K562 (cell line): Measurements from ENCODE around the gene ENPP6. TPM values are rescaled to one million over a fixed set of nuclear protein-coding genes. Genes with fewer than 3 reads are reported as not detected.

Experiments
- ATAC-seq: fragments of 200-7000 bp; cut with Tn5 transposase; 3 replicates; pipeline ENCODE4 v1.9.1; 2020; ENCODE audit warnings: moderate library complexity
- BruUV-seq: library from RNA; stranded (reverse); fragments of 400-500 nt; replicated peaks from 2 replicates; lab custom pipeline; 2021; lab: Mats Ljungman, UMichigan
- CTCF ChIA-PET: fragments of 300-600 bp; formaldehyde crosslinking; extraction: SDS; loops from one replicate; lab custom pipeline; 2021; ENCODE audit warnings: low intra/inter-chr PET ratio; lab: Yijun Ruan, JAX
- POLR2A ChIA-PET: fragments of 300-600, 350-650 bp; sonication (Branson Sonifier 250); formaldehyde crosslinking; extraction: SDS; loops from one replicate; lab custom pipeline; 2021; ENCODE audit warnings: antibody characterized with exemption, inconsistent platforms; lab: Yijun Ruan, JAX
- DNase-seq, 4 experiments: peaks; one replicate each; pipeline versions ENCODE4 v3.0.0 to v3.0.0-alpha.2; 2011 to 2018; ENCODE audit warnings: low spot score in 3 of 4, mixed read lengths in 3 of 4; ENCODE audit errors: extremely low read depth in 1 of 4
- FAIRE-seq: peaks from 2 replicates; lab custom pipeline; 2011; peaks lifted over from hg19 to GRCh38; lab: Jason Lieb, UNC
- H2AFZ ChIP-seq: 2 replicates; pipeline ENCODE4 v1.6.0; 2011; ENCODE audit warnings: low read depth, low read length, control low read depth, inconsistent platforms
- H3K27ac ChIP-seq: fragments of 200-600 bp; 3 replicates; pipeline ENCODE4 v1.8.0; 2011; ENCODE audit warnings: low read depth, mild to moderate bottlenecking, control low read depth, inconsistent platforms, low read length, moderate library complexity, mixed read lengths; ENCODE audit errors: extremely low read depth
- H3K27me3 ChIP-seq, 2 experiments: fragments of 300-600 bp in 1 of 2; 2 replicates in 1 of 2; 3 replicates in 1 of 2; pipeline versions ENCODE4 v1.6.0 to v1.8.0; 2011; ENCODE audit warnings: inconsistent platforms in 2 of 2, low read length in 2 of 2, mild to moderate bottlenecking in 1 of 2, mixed read lengths in 1 of 2, moderate library complexity in 1 of 2; ENCODE audit not compliant: control insufficient read depth in 2 of 2, insufficient read depth in 2 of 2
- H3K36me3 ChIP-seq: fragments of 300-600 bp; 3 replicates; pipeline ENCODE4 v1.8.0; 2011; ENCODE audit warnings: mild to moderate bottlenecking, low read length, inconsistent platforms; ENCODE audit not compliant: control insufficient read depth, insufficient read depth
- H3K4me1 ChIP-seq, 2 experiments: fragments of 200-600 bp in 1 of 2; replicated peaks in 1 of 2; 2 replicates in 1 of 2; 3 replicates in 1 of 2; pipeline versions ENCODE4 v1.5.1 to v1.8.0; 2011; ENCODE audit warnings: inconsistent platforms in 2 of 2, low read length in 2 of 2, mild to moderate bottlenecking in 1 of 2, mixed read lengths in 1 of 2, moderate library complexity in 1 of 2; ENCODE audit not compliant: control insufficient read depth in 2 of 2, insufficient read depth in 2 of 2
- H3K4me2 ChIP-seq: 2 replicates; pipeline ENCODE4 v1.6.1; 2011; ENCODE audit warnings: low read length, control low read depth, inconsistent platforms, mixed read lengths; ENCODE audit not compliant: insufficient read depth
- H3K4me3 ChIP-seq: fragments of 200-600 bp; sonication (generic), shearing (Covaris generic); 2 replicates; pipeline ENCODE4 v1.5.1; 2016; ENCODE audit warnings: control low read depth, inconsistent platforms
- H3K79me2 ChIP-seq: fragments of 200-600 bp; 3 replicates; pipeline ENCODE4 v1.8.0; 2011; ENCODE audit warnings: low read length, inconsistent platforms; ENCODE audit not compliant: control insufficient read depth, insufficient read depth
- H3K9ac ChIP-seq, 2 experiments: 2 replicates each; pipeline versions ENCODE4 v1.6.0 to v1.6.1; 2011; ENCODE audit warnings: low read depth in 2 of 2, low read length in 2 of 2, control low read depth in 1 of 2, inconsistent platforms in 1 of 2, mild to moderate bottlenecking in 1 of 2, mixed read lengths in 1 of 2; ENCODE audit not compliant: insufficient read depth in 1 of 2
- H3K9me1 ChIP-seq: one replicate; pipeline ENCODE4 v1.6.0; 2011; ENCODE audit warnings: inconsistent platforms, mild to moderate bottlenecking, low read length, moderate library complexity; ENCODE audit not compliant: control insufficient read depth, insufficient read depth
- H3K9me3 ChIP-seq: replicated peaks from 2 replicates; pipeline ENCODE4 v1.5.1; 2011; ENCODE audit warnings: low read depth, low read length, inconsistent platforms; ENCODE audit not compliant: control insufficient read depth, insufficient read depth
- H4K20me1 ChIP-seq: replicated peaks from 2 replicates; pipeline ENCODE4 v1.6.1; 2011; ENCODE audit warnings: low read length, inconsistent platforms, mixed read lengths; ENCODE audit not compliant: control insufficient read depth, insufficient read depth
- ATF6 ChIP-seq: sonication (generic); formaldehyde crosslinking; IDR thresholded peaks from 2 replicates; pipeline ENCODE4 v1.4.0; 2020; ENCODE audit warnings: mild to moderate bottlenecking, missing genetic modification reagents
- CHD4 ChIP-seq: fragments of 200-600 bp; sonication (generic); IDR thresholded peaks from 3 replicates; pipeline ENCODE4 v1.6.1; 2012; ENCODE audit warnings: low read depth, mild to moderate bottlenecking, mixed read lengths, low read length, inconsistent platforms; ENCODE audit not compliant: insufficient read depth, insufficient replicate concordance, poor library complexity, severe bottlenecking
- CTBP1 ChIP-seq: fragments of 450-650 bp; IDR thresholded peaks from 2 replicates; pipeline ENCODE4 v1.6.1; 2016; ENCODE audit warnings: borderline replicate concordance
- ELK1 ChIP-seq: sonication (generic); formaldehyde crosslinking; IDR thresholded peaks from 2 replicates; pipeline ENCODE4 v1.8.1; 2022; ENCODE audit warnings: missing genetic modification reagents
- FOXK1 ChIP-seq: sonication (generic); formaldehyde crosslinking; IDR thresholded peaks from 2 replicates; pipeline ENCODE4 v1.8.0; 2022; ENCODE audit warnings: missing genetic modification reagents, mild to moderate bottlenecking, borderline replicate concordance
- FUS ChIP-seq: fragments of 200-400 bp; formaldehyde crosslinking; optimal IDR thresholded peaks from 2 replicates; pipeline ENCODE3; 2017; ENCODE audit warnings: low read depth, low read length
- RBM34 ChIP-seq: fragments of 200-400 bp; formaldehyde crosslinking; IDR thresholded peaks from 2 replicates; pipeline ENCODE4 v1.6.1; 2018; ENCODE audit warnings: low read length, borderline replicate concordance; ENCODE audit not compliant: insufficient read depth
- TCFL5 ChIP-seq: fragments of 250-450 bp; sonication (Bioruptor Pico); conservative IDR thresholded peaks from 2 replicates; pipeline ENCODE4 v1.6.1; 2021; ENCODE audit warnings: mild to moderate bottlenecking, moderate library complexity, matching md5 sums
- ZNF133 ChIP-seq: fragments of 250-450 bp; sonication (Bioruptor Pico); IDR thresholded peaks from 2 replicates; pipeline ENCODE4 v1.4.0; 2020; ENCODE audit warnings: mild to moderate bottlenecking
- ZNF282 ChIP-seq: sonication (generic); formaldehyde crosslinking; IDR thresholded peaks from 2 replicates; pipeline ENCODE4 v1.8.1; 2023; ENCODE audit warnings: missing genetic modification reagents
- ZNF609 ChIP-seq: sonication (generic); formaldehyde crosslinking; IDR thresholded peaks from 2 replicates; pipeline ENCODE4 v1.8.1; 2023; ENCODE audit warnings: missing genetic modification reagents, mild to moderate bottlenecking, borderline replicate concordance
- ZNF644 ChIP-seq: fragments of 200-800 bp; sonication (Bioruptor generic); IDR thresholded peaks from 2 replicates; pipeline ENCODE4 v1.6.1; 2016; ENCODE audit warnings: low read depth, missing genetic modification characterization, missing compliant biosample characterization
- WGBS: fragments of 100-300 bp; shearing (Covaris generic); methylation state at CpG from one replicate; pipeline ENCODE4 v1.1.6; 2016; ENCODE audit warnings: low coverage, mixed read lengths; ENCODE audit not compliant: insufficient coverage; ENCODE audit errors: missing lambda C conversion rate; 5-methylcytosine and 5-hydroxymethylcytosine counted together
- in situ Hi-C: fragments of 300-500 bp; cut with MboI; formaldehyde crosslinking; loops from 4 replicates; pipeline ENCODE4 v1.15.0; 2018; ENCODE audit warnings: inconsistent platforms, mixed read lengths
- intact Hi-C: fragments of 100-400 bp; cut with micrococcal nuclease; formaldehyde crosslinking; loops from 2 replicates; pipeline ENCODE4 v1.14.2; 2022
- polyA plus RNA-seq, 8 experiments: library from polyadenylated mRNA; depleted of rRNA in 4 of 8; stranded (reverse) in 5 of 8; unstranded in 3 of 8; fragments of >200 nt; fragmentation: Nextera tagmentation in 2 of 8; fragmentation: Illumina TruSeq in 1 of 8; extraction: Ambion mirVana in 2 of 8; extraction: Trizol in 1 of 8; gene quantifications; 2 replicates each; pipeline versions ENCODE4 v1.2.1 to v1.2.3, GENCODE V29; 2011 to 2014; ENCODE audit warnings: inconsistent platforms in 1 of 8, missing spikeins in 1 of 8
- total RNA-seq, 7 experiments: library from RNA; depleted of rRNA in 6 of 7; stranded (reverse); fragments of >200 nt in 6 of 7; fragmentation: Illumina TruSeq in 2 of 7; extraction: Trizol in 2 of 7; gene quantifications; 2 replicates each; pipeline versions ENCODE4 v1.2.1 to v1.2.3, GENCODE V29; 2011 to 2021; ENCODE audit warnings: low replicate concordance in 1 of 7

Gene ENPP6
- total and polyA plus RNA-seq, 9 of the 15 experiments (the other 6 are each of a cell fraction or from before 2014, with no cell fraction given), result 0.29 TPM; not detected in 8

GRCh38 chr4:184112006-184112550 is 105.6 kb downstream of the ENPP6 start:
- no TSS peak for BruUV-seq
- DNase-seq (no peak), FAIRE-seq (no peak), ATAC-seq (no peak)
- H3K9me3 ChIP-seq, result no peaks in the 10 kb centered on the region
- H3K9me1 ChIP-seq, result no peaks in the 10 kb centered on the region
- 0 out of 2 replicates have a peak, but pooled peaks cover 2% of the 10 kb centered on the region for H4K20me1 ChIP-seq
- under 1% methylated on average over 13 of the region's 13 CpGs for WGBS
- H3K4me1 ChIP-seq, result no peaks in the 10 kb centered on the region
- ChIA-PET CTCF (no interaction called here), POLR2A (no interaction called here)
- no peak overlapping the region for H3K9ac ChIP-seq
- no peak overlapping the region for H2AFZ ChIP-seq
- TF ChIP-seq ZNF609 (CRISPR knock-in tag) (no peak), ZNF282 (CRISPR knock-in tag) (no peak), ATF6 (CRISPR knock-in tag) (no peak), FOXK1 (CRISPR knock-in tag) (no peak), TCFL5 (CRISPR knock-in tag) (no peak), ZNF644 (tag) (no peak), FUS (no peak), CHD4 (no peak), CTBP1 (no peak), RBM34 (no peak), ELK1 (CRISPR knock-in tag) (no peak), ZNF133 (no peak)
- no peak overlapping the region for H3K27ac ChIP-seq
- no peak overlapping the region for H3K4me3 ChIP-seq
- H3K27me3 ChIP-seq, result peaks cover 19 to 54% of the 10 kb centered on the region in 2 experiments
- in situ Hi-C loops, result no loop called here
- no peaks in the 10 kb centered on the region for H3K79me2 ChIP-seq
- intact Hi-C loops, result no loop called here
- H3K4me2 ChIP-seq, result no peak overlapping the region
- H3K36me3 ChIP-seq, result no peaks in the 10 kb centered on the region
